ENCODE results near the gene SEPTIN2. TPM values are rescaled to one million over a fixed set of nuclear protein-coding genes. Genes with fewer than 3 reads are reported as not detected.

The SEPTIN2 gene
- total RNA-seq, 1 experiment from 2014 or later: 500 TPM

GRCh38 chr2:241339839-241340630 is 24.3 kb downstream of the SEPTIN2 start:
- POLR2A ChIA-PET (ENCODE audit: unreplicated experiment): no interaction called here
- intact Hi-C loops (cut with micrococcal nuclease; ENCODE audit: unreplicated experiment): loop anchor here (10.0 kb wide), 1 partner anchor 85 kb away; no protein-coding TSS in a partner anchor
- no peak for DNase-seq
- TF ChIP-seq CTCF (conservative IDR thresholded peaks at IDR 0.05) (no peak), EZH2 (IDR thresholded peaks at IDR 0.05; ENCODE audit: low read depth) (no peak)
- Histone ChIP-seq H3K27ac (no peak overlapping the region), H3K9me2 (ENCODE audit: insufficient read depth) (no peaks in the 10 kb centered on the region), H3F3A (ENCODE audit: insufficient read depth, low read depth) (peaks cover 41% of the 10 kb centered on the region; the same call in 1 of the 2 replicates), H3K4me1 (replicated peaks; ENCODE audit: insufficient read depth) (no peaks in the 10 kb centered on the region), H3K79me2 (ENCODE audit: low read depth) (no peaks in the 10 kb centered on the region), H3K36me3 (ENCODE audit: low read depth) (peaks cover 57% of the 10 kb centered on the region), H3K27me3 (ENCODE audit: insufficient read depth, low read depth) (no peaks in the 10 kb centered on the region), H4K20me1 (ENCODE audit: insufficient read depth) (peaks cover 27% of the 10 kb centered on the region), H3K4me2 (no peak overlapping the region), H2AFZ (no peak overlapping the region), H3K9me3 (ENCODE audit: insufficient read depth, low read depth) (no peaks in the 10 kb centered on the region), H3K4me3 (no peak overlapping the region)
- no TSS peak for BruUV-seq (replicated peaks)
- CTCF ChIA-PET: no interaction called here

GRCh38 chr2:241340631-241341163 is 25.0 kb downstream of the SEPTIN2 start:
- H3K27ac ChIP-seq: no peak overlapping the region
- ChIA-PET POLR2A (ENCODE audit: unreplicated experiment) (no interaction called here), CTCF (no interaction called here)
- H3K79me2 ChIP-seq (ENCODE audit: low read depth): no peaks in the 10 kb centered on the region
- H3K36me3 ChIP-seq (ENCODE audit: low read depth): peaks cover 57% of the 10 kb centered on the region
- H3K27me3 ChIP-seq (ENCODE audit: insufficient read depth, low read depth): no peaks in the 10 kb centered on the region
- intact Hi-C loops (cut with micrococcal nuclease; ENCODE audit: unreplicated experiment): no loop called here
- H3K4me2 ChIP-seq: no peak overlapping the region
- no peaks in the 10 kb centered on the region for H3K4me1 ChIP-seq (replicated peaks; ENCODE audit: insufficient read depth)
- TF ChIP-seq EZH2 (IDR thresholded peaks at IDR 0.05; ENCODE audit: low read depth) (no peak), CTCF (conservative IDR thresholded peaks at IDR 0.05) (no peak)
- no peaks in the 10 kb centered on the region for H3K9me2 ChIP-seq (ENCODE audit: insufficient read depth)
- no TSS peak for BruUV-seq (replicated peaks)
- H3K9me3 ChIP-seq (ENCODE audit: insufficient read depth, low read depth): no peaks in the 10 kb centered on the region
- DNase-seq: no peak
- no peak overlapping the region for H3K4me3 ChIP-seq
- peaks cover 39% of the 10 kb centered on the region; the same call in 1 of the 2 replicates for H3F3A ChIP-seq (ENCODE audit: insufficient read depth, low read depth)
- no peak overlapping the region for H2AFZ ChIP-seq
- H4K20me1 ChIP-seq (ENCODE audit: insufficient read depth): peaks cover 30% of the 10 kb centered on the region

- H3K4me3 ChIP-seq: no peak overlapping the region
- no peak overlapping the region for H2AFZ ChIP-seq
- ChIA-PET CTCF (no interaction called here), POLR2A (ENCODE audit: unreplicated experiment) (interaction anchor here (0.7 kb wide), 1 partner anchor 118 kb away, joined by 3 read pairs; no protein-coding TSS in a partner anchor)
- TF ChIP-seq CTCF (conservative IDR thresholded peaks at IDR 0.05) (no peak), EZH2 (IDR thresholded peaks at IDR 0.05; ENCODE audit: low read depth) (no peak)
- no TSS peak for BruUV-seq (replicated peaks)
- peaks cover 20% of the 10 kb centered on the region for H4K20me1 ChIP-seq (ENCODE audit: insufficient read depth)
- no peaks in the 10 kb centered on the region for H3K9me2 ChIP-seq (ENCODE audit: insufficient read depth)
- H3K9me3 ChIP-seq (ENCODE audit: insufficient read depth, low read depth): no peaks in the 10 kb centered on the region
- H3K27me3 ChIP-seq (ENCODE audit: insufficient read depth, low read depth): no peaks in the 10 kb centered on the region
- intact Hi-C loops (cut with micrococcal nuclease; ENCODE audit: unreplicated experiment): no loop called here
- DNase-seq: no peak
- no peaks in the 10 kb centered on the region for H3K79me2 ChIP-seq (ENCODE audit: low read depth)
- no peak overlapping the region for H3K27ac ChIP-seq
- peaks cover 51% of the 10 kb centered on the region for H3K36me3 ChIP-seq (ENCODE audit: low read depth)
- peaks cover 25% of the 10 kb centered on the region for H3F3A ChIP-seq (ENCODE audit: insufficient read depth, low read depth)
- H3K4me2 ChIP-seq: no peak overlapping the region
- H3K4me1 ChIP-seq (replicated peaks; ENCODE audit: insufficient read depth): no peaks in the 10 kb centered on the region
Observed at GRCh38 chr2:241344925-241345651, 29.4 kb downstream of the SEPTIN2 start.
